Endodermal cell (in vitro differentiated cells): ENCODE results near the gene SYTL4. TPM values are rescaled to one million over a fixed set of nuclear protein-coding genes. Genes with fewer than 3 reads are reported as not detected.
A peak's percentile ranks its signal among the peaks of the same experiment; 100 is the strongest.

Source experiments
- DNase-seq: peaks from one replicate; pipeline ENCODE4 v3.0.0-alpha.2; 2017
- H3K27ac ChIP-seq: 2 replicates; pipeline ENCODE4 v1.5.1; 2013; ENCODE audit warnings: mild to moderate bottlenecking, low read depth, low read length, moderate library complexity
- H3K27me3 ChIP-seq: 2 replicates; pipeline ENCODE4 v1.6.1; 2013; ENCODE audit warnings: mild to moderate bottlenecking, low read length, moderate library complexity; ENCODE audit not compliant: insufficient read depth, control insufficient read depth, poor library complexity, severe bottlenecking
- H3K36me3 ChIP-seq: 2 replicates; pipeline ENCODE4 v1.7.0; 2013; ENCODE audit warnings: mild to moderate bottlenecking, low read length, moderate library complexity; ENCODE audit not compliant: control insufficient read depth, insufficient read depth
- H3K4me1 ChIP-seq: one replicate; pipeline ENCODE4 v1.7.0; 2013; ENCODE audit warnings: low read length; ENCODE audit not compliant: control insufficient read depth, insufficient read depth
- H3K4me3 ChIP-seq: 2 replicates; pipeline ENCODE4 v1.5.1; 2013; ENCODE audit warnings: mild to moderate bottlenecking, low read length, moderate library complexity
- H3K9ac ChIP-seq: 2 replicates; pipeline ENCODE4 v1.6.1; 2013; ENCODE audit warnings: mild to moderate bottlenecking, low read length, moderate library complexity; ENCODE audit not compliant: poor library complexity, severe bottlenecking; ENCODE audit errors: extremely low read depth
- H3K9me3 ChIP-seq: 2 replicates; pipeline ENCODE4 v1.6.1; 2013; ENCODE audit warnings: mild to moderate bottlenecking, low read length, moderate library complexity; ENCODE audit not compliant: control insufficient read depth
- H3K27ac Mint-ChIP-seq: 2 replicates; pipeline ENCODE4 v1.8.0; 2020; ENCODE audit warnings: mixed read lengths
- H3K27me3 Mint-ChIP-seq: 2 replicates; pipeline ENCODE4 v1.8.0; 2021; ENCODE audit warnings: mild to moderate bottlenecking, mixed read lengths; ENCODE audit not compliant: insufficient read depth
- H3K36me3 Mint-ChIP-seq: 2 replicates; pipeline ENCODE4 v1.8.0; 2020; ENCODE audit warnings: low read depth, mixed read lengths
- H3K4me1 Mint-ChIP-seq: 2 replicates; pipeline ENCODE4 v1.8.0; 2020; ENCODE audit warnings: mixed read lengths
- H3K4me3 Mint-ChIP-seq: 2 replicates; pipeline ENCODE4 v1.8.0; 2020; ENCODE audit warnings: mild to moderate bottlenecking, moderate library complexity, mixed read lengths
- H3K9me3 Mint-ChIP-seq: 2 replicates; pipeline ENCODE4 v1.8.0; 2020; ENCODE audit warnings: mild to moderate bottlenecking, mixed read lengths
- WGBS, 2 experiments: methylation state at CpG; one replicate each; pipeline versions ENCODE4 v1.1.5 to v1.1.7; 2013; ENCODE audit warnings: missing lambda C conversion rate in 2 of 2, mixed read lengths in 1 of 2; ENCODE audit not compliant: insufficient coverage in 1 of 2, insufficient read length in 1 of 2; 5-methylcytosine and 5-hydroxymethylcytosine counted together
- total RNA-seq, 2 donors: library from RNA; stranded (reverse); fragmentation: NEBNext Ultra II Directional in 1 of 2; extraction: Animal tissue kit (Norgen Biotek cat#: 25700) in 1 of 2; gene quantifications; 2 replicates in 1 of 2; 3 replicates in 1 of 2; pipeline ENCODE4 v1.2.1, GENCODE V29; 2021
- TF ChIP-seq, protein P1 (sequence below): fragments of 200-600 bp; sonication (generic); conservative IDR thresholded peaks from 2 replicates; pipeline ENCODE4 v1.5.0; 2021; ENCODE audit warnings: antibody characterized with exemption, mild to moderate bottlenecking

The SYTL4 gene
- total RNA-seq, 2 donors from 2014 or later = 0.24 TPM; not detected in 1

DNA sequence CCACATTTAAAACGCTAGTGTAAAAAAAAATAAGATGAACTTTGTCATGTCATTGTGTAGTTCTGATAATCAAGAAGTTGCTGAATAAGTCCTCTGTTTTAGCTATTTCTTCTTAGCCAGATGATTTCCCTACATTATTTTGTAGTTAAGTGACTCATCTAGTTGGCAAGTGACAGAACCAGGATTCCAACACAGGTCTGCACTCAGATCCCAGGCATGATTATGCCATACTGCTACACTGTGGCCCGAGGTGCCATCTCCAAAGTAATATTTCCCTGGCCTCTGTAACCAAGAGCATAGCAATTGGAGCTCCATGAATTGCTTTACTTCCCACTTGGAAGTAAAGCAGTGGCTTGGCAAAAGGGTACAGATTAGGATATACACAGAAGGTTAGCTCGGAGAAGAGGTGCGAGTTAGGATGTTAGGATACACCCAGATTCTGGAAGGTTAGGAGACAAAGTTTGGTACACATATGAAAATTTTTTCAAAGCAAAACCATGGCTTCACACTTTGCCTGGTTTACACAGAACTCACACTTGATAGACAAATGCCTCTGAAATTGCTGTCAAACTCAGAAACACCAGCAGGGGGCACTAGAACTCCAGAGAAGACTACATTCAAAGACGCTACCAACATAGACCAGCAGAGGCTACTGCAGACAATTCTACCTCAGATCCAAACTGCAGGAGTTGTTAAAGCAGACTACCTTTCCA is 46.5 kb downstream of the SYTL4 start:
- H3K27ac Mint-ChIP-seq = no peak overlapping the region
- DNase-seq = peak; percentile 88
- no peak overlapping the region for H3K4me3 ChIP-seq
- H3K9me3 ChIP-seq = no peaks in the 10 kb centered on the region
- no peaks in the 10 kb centered on the region for H3K36me3 ChIP-seq
- no peaks in the 10 kb centered on the region for H3K27me3 ChIP-seq
- H3K4me1 ChIP-seq = no peaks in the 10 kb centered on the region
- no peaks in the 10 kb centered on the region for H3K27me3 Mint-ChIP-seq
- WGBS, 2 experiments = 4% methylated on average over 4 of the region's 5 CpGs; no CpG with 5 or more reads in 1 of the 2 experiments
- TF ChIP-seq, protein P1, sequence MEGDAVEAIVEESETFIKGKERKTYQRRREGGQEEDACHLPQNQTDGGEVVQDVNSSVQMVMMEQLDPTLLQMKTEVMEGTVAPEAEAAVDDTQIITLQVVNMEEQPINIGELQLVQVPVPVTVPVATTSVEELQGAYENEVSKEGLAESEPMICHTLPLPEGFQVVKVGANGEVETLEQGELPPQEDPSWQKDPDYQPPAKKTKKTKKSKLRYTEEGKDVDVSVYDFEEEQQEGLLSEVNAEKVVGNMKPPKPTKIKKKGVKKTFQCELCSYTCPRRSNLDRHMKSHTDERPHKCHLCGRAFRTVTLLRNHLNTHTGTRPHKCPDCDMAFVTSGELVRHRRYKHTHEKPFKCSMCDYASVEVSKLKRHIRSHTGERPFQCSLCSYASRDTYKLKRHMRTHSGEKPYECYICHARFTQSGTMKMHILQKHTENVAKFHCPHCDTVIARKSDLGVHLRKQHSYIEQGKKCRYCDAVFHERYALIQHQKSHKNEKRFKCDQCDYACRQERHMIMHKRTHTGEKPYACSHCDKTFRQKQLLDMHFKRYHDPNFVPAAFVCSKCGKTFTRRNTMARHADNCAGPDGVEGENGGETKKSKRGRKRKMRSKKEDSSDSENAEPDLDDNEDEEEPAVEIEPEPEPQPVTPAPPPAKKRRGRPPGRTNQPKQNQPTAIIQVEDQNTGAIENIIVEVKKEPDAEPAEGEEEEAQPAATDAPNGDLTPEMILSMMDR = peak; percentile 96
- no peak overlapping the region for H3K9ac ChIP-seq
- no peak overlapping the region for H3K27ac ChIP-seq
- peaks cover 8% of the 10 kb centered on the region for H3K4me1 Mint-ChIP-seq
- peaks cover 15% of the 10 kb centered on the region for H3K9me3 Mint-ChIP-seq
- no peak overlapping the region for H3K4me3 Mint-ChIP-seq
- H3K36me3 Mint-ChIP-seq = no peaks in the 10 kb centered on the region

DNA sequence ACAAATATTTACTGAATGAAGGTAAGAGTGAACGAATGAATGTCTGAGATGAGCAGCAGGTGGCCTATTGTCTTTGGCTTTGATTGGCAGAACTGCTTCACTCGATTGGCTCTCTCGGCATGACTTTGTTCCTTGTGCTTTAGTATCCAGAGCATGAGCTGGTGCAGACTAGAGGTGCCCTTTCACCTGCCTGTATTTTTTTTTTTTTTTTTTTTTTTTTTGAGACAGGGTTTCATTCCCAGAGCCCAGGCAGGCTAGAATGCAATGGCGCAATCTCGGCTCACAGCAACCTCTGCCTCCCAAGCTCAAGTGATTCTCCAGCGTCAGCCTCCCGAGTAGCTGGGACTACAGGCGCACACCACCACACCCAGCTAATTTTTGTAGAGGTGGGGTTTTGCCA is 49.0 kb downstream of the SYTL4 start:
- DNase-seq = no peak
- TF ChIP-seq, protein P1 = no peak

DNA sequence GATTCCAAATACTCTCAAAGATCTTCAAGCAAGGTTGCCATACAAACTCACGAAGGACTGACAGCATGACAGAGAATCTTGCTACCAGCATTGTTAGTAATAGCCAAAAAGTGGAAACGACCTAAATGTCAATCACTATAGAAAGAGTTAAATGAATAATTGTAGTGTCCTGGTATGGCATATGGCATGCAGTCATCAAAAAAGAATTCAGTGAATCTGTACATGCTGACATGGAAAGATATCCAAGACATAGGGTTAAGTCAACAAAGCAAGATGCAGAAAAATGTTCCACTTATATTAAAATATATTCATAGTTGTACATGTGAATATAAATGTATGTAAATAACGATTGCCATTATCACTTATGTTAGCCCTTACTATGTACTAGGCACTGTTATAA is 50.3 kb downstream of the SYTL4 start:
- WGBS, 2 experiments = 100% methylated on average over 1 to 2 of the region's 3 CpGs
- H3K4me1 Mint-ChIP-seq = peaks cover 2% of the 10 kb centered on the region
- no peak overlapping the region for H3K9ac ChIP-seq

More for the DNA sequence above, 49.0 kb downstream of the SYTL4 start:
- H3K9ac ChIP-seq = no peak overlapping the region
- 87% methylated on average over 8 of the region's 8 CpGs; no CpG with 5 or more reads in 1 of the 2 experiments for WGBS, 2 experiments
- no peaks in the 10 kb centered on the region for H3K36me3 Mint-ChIP-seq
- no peaks in the 10 kb centered on the region for H3K36me3 ChIP-seq
- peaks cover 8% of the 10 kb centered on the region for H3K4me1 Mint-ChIP-seq
- H3K27me3 ChIP-seq = no peaks in the 10 kb centered on the region
- no peak overlapping the region for H3K4me3 Mint-ChIP-seq
- H3K9me3 ChIP-seq = no peaks in the 10 kb centered on the region
- H3K27ac Mint-ChIP-seq = no peak overlapping the region
- H3K9me3 Mint-ChIP-seq = peaks cover 9% of the 10 kb centered on the region
- no peak overlapping the region for H3K4me3 ChIP-seq
- H3K27ac ChIP-seq = no peak overlapping the region
- H3K4me1 ChIP-seq = no peaks in the 10 kb centered on the region
- no peaks in the 10 kb centered on the region for H3K27me3 Mint-ChIP-seq

More for the DNA sequence above, 50.3 kb downstream of the SYTL4 start:
- no peaks in the 10 kb centered on the region for H3K27me3 ChIP-seq
- no peak overlapping the region for H3K27ac ChIP-seq
- DNase-seq = no peak
- no peaks in the 10 kb centered on the region for H3K27me3 Mint-ChIP-seq
- H3K4me3 ChIP-seq = no peak overlapping the region
- H3K9me3 ChIP-seq = no peaks in the 10 kb centered on the region
- no peaks in the 10 kb centered on the region for H3K36me3 ChIP-seq
- no peak overlapping the region for H3K4me3 Mint-ChIP-seq
- H3K9me3 Mint-ChIP-seq = peaks cover 8% of the 10 kb centered on the region
- H3K27ac Mint-ChIP-seq = no peak overlapping the region
- H3K36me3 Mint-ChIP-seq = no peaks in the 10 kb centered on the region
- TF ChIP-seq, protein P1 = no peak
- H3K4me1 ChIP-seq = no peaks in the 10 kb centered on the region
